H9 (cell line): Measurements from ENCODE around the gene GRID2. TPM values are rescaled to one million over a fixed set of nuclear protein-coding genes. Genes with fewer than 3 reads are reported as not detected.

Source experiments
- DNase-seq: peaks from one replicate; pipeline ENCODE4 v3.0.0-alpha.2; 2017
- H2AFZ ChIP-seq: one replicate; pipeline ENCODE4 v1.6.1; 2013; ENCODE audit warnings: mild to moderate bottlenecking, low read length, control low read depth, moderate library complexity
- H2AK5ac ChIP-seq: 2 replicates; pipeline ENCODE4 v1.6.1; 2013; ENCODE audit warnings: low read length, control low read depth, mixed read lengths; ENCODE audit not compliant: insufficient read length
- H2BK120ac ChIP-seq: one replicate; pipeline ENCODE4 v1.6.1; 2013; ENCODE audit warnings: low read depth, mild to moderate bottlenecking, low read length, control low read depth, inconsistent platforms; ENCODE audit not compliant: poor library complexity, severe bottlenecking
- H2BK12ac ChIP-seq: 2 replicates; pipeline ENCODE4 v1.6.1; 2013; ENCODE audit warnings: low read length, control low read depth, mixed read lengths, low read depth; ENCODE audit not compliant: insufficient read length
- H2BK15ac ChIP-seq: 2 replicates; pipeline ENCODE4 v1.6.1; 2013; ENCODE audit warnings: low read depth, low read length, control low read depth
- H2BK20ac ChIP-seq: one replicate; pipeline ENCODE4 v1.6.1; 2013; ENCODE audit warnings: low read depth, mild to moderate bottlenecking, low read length, control low read depth, inconsistent platforms; ENCODE audit not compliant: poor library complexity, severe bottlenecking
- H2BK5ac ChIP-seq: 2 replicates; pipeline ENCODE4 v1.6.1; 2013; ENCODE audit warnings: low read length, control low read depth, mixed read lengths; ENCODE audit not compliant: insufficient read length
- H3K14ac ChIP-seq: 2 replicates; pipeline ENCODE4 v1.6.1; 2013; ENCODE audit warnings: low read length, control low read depth; ENCODE audit not compliant: insufficient read depth
- H3K18ac ChIP-seq: 2 replicates; pipeline ENCODE4 v1.6.1; 2013; ENCODE audit warnings: low read depth, mild to moderate bottlenecking, mixed read lengths, low read length, control low read depth; ENCODE audit not compliant: insufficient read length
- H3K23ac ChIP-seq: 2 replicates; pipeline ENCODE4 v1.6.1; 2013; ENCODE audit warnings: low read length, control low read depth, mixed read lengths, low read depth; ENCODE audit not compliant: insufficient read length
- H3K23me2 ChIP-seq: 2 replicates; pipeline ENCODE4 v1.6.1; 2013; ENCODE audit warnings: low read depth, mild to moderate bottlenecking, mixed read lengths, low read length, control low read depth; ENCODE audit not compliant: insufficient read length, poor library complexity, severe bottlenecking
- H3K27ac ChIP-seq: 2 replicates; pipeline ENCODE4 v1.5.1; 2013; ENCODE audit warnings: low read length, control low read depth, mixed read lengths, low read depth; ENCODE audit not compliant: insufficient read length
- H3K27me3 ChIP-seq: 2 replicates; pipeline ENCODE4 v1.6.1; 2013; ENCODE audit warnings: low read length, control low read depth, inconsistent platforms; ENCODE audit not compliant: insufficient read depth
- H3K4ac ChIP-seq: 2 replicates; pipeline ENCODE4 v1.6.1; 2013; ENCODE audit warnings: low read depth, mild to moderate bottlenecking, control low read depth, inconsistent platforms, low read length, moderate library complexity
- H3K4me1 ChIP-seq: 2 replicates; pipeline ENCODE4 v1.6.1; 2013; ENCODE audit warnings: low read length, control low read depth, inconsistent platforms; ENCODE audit not compliant: insufficient read depth
- H3K4me2 ChIP-seq: 2 replicates; pipeline ENCODE4 v1.6.1; 2013; ENCODE audit warnings: low read length, control low read depth, mixed read lengths; ENCODE audit not compliant: insufficient read length, insufficient read depth
- H3K56ac ChIP-seq: 2 replicates; pipeline ENCODE4 v1.6.1; 2013; ENCODE audit warnings: low read depth, mild to moderate bottlenecking, mixed read lengths, low read length, control low read depth; ENCODE audit not compliant: insufficient read length
- H3K79me1 ChIP-seq: 2 replicates; pipeline ENCODE4 v1.6.1; 2013; ENCODE audit warnings: low read depth, mild to moderate bottlenecking, moderate library complexity, low read length, control low read depth, inconsistent platforms; ENCODE audit not compliant: insufficient read depth, poor library complexity, severe bottlenecking
- H3K79me2 ChIP-seq: 2 replicates; pipeline ENCODE4 v1.6.1; 2013; ENCODE audit warnings: low read length, control low read depth, inconsistent platforms; ENCODE audit not compliant: insufficient read depth
- H3K9ac ChIP-seq: 2 replicates; pipeline ENCODE4 v1.6.1; 2013; ENCODE audit warnings: low read length, control low read depth, mixed read lengths; ENCODE audit not compliant: insufficient read length; ENCODE audit errors: extremely low read depth
- H3K9me3 ChIP-seq: one replicate; pipeline ENCODE4 v1.6.1; 2013; ENCODE audit warnings: low read depth, low read length, inconsistent platforms; ENCODE audit not compliant: control insufficient read depth
- H3T11ph ChIP-seq: one replicate; pipeline ENCODE4 v1.6.1; 2013; ENCODE audit warnings: mild to moderate bottlenecking, low read length, control low read depth, inconsistent platforms
- H4K20me1 ChIP-seq: one replicate; pipeline ENCODE4 v1.6.1; 2013; ENCODE audit not compliant: control insufficient read depth, insufficient read length, insufficient read depth
- H4K5ac ChIP-seq: 2 replicates; pipeline ENCODE4 v1.6.1; 2013; ENCODE audit warnings: low read depth, mild to moderate bottlenecking, mixed read lengths, low read length, control low read depth; ENCODE audit not compliant: insufficient read length
- H4K8ac ChIP-seq: replicated peaks from 2 replicates; pipeline ENCODE4 v1.6.1; 2013; ENCODE audit warnings: low read length, control low read depth, mixed read lengths, low read depth; ENCODE audit not compliant: insufficient read length
- H4K91ac ChIP-seq: 2 replicates; pipeline ENCODE4 v1.6.1; 2013; ENCODE audit warnings: low read depth, mild to moderate bottlenecking, moderate library complexity, mixed read lengths, low read length, control low read depth; ENCODE audit not compliant: insufficient read length
- H3K27ac Mint-ChIP-seq, 3 experiments: 2 replicates in 2 of 3; 3 replicates in 1 of 3; pipeline ENCODE4 v1.8.0; 2020 to 2021; ENCODE audit warnings: mixed read lengths in 3 of 3, mild to moderate bottlenecking in 1 of 3, moderate library complexity in 1 of 3
- H3K27me3 Mint-ChIP-seq: 2 replicates; pipeline ENCODE4 v1.8.0; 2021; ENCODE audit warnings: low read depth, mild to moderate bottlenecking, moderate library complexity, mixed read lengths
- H3K36me3 Mint-ChIP-seq, 3 experiments: 2 replicates in 2 of 3; 3 replicates in 1 of 3; pipeline ENCODE4 v1.8.0; 2020 to 2021; ENCODE audit warnings: low read depth in 3 of 3, mixed read lengths in 3 of 3; ENCODE audit not compliant: insufficient read depth in 1 of 3
- H3K4me1 Mint-ChIP-seq, 2 experiments: 2 replicates each; pipeline ENCODE4 v1.8.0; 2020; ENCODE audit warnings: mixed read lengths in 2 of 2
- H3K4me3 Mint-ChIP-seq, 2 experiments: 2 replicates in 1 of 2; 3 replicates in 1 of 2; pipeline ENCODE4 v1.8.0; 2020 to 2021; ENCODE audit warnings: mild to moderate bottlenecking in 2 of 2, mixed read lengths in 2 of 2, moderate library complexity in 1 of 2
- H3K9me3 Mint-ChIP-seq, 2 experiments: 2 replicates in 1 of 2; 3 replicates in 1 of 2; pipeline ENCODE4 v1.8.0; 2020; ENCODE audit warnings: mild to moderate bottlenecking in 2 of 2, mixed read lengths in 2 of 2, moderate library complexity in 1 of 2
- WGBS: extraction: QIAGEN DNeasy Blood & Tissue Kit; methylation state at CpG from one replicate; pipeline ENCODE4 v1.1.7; 2013; ENCODE audit warnings: missing lambda C conversion rate, low lambda C conversion rate, mixed read lengths; ENCODE audit not compliant: insufficient read length; ENCODE audit errors: extremely low coverage; 5-methylcytosine and 5-hydroxymethylcytosine counted together
- total RNA-seq: library from RNA; stranded (reverse); gene quantifications from 2 replicates; pipeline ENCODE4 v1.2.1, GENCODE V29; 2021
- TF ChIP-seq, protein P1 (sequence below): fragments of 200-600 bp; sonication (generic); conservative IDR thresholded peaks from 3 replicates; pipeline ENCODE4 v1.8.0; 2021; ENCODE audit warnings: antibody characterized with exemption, mild to moderate bottlenecking

The GRID2 gene
- total RNA-seq, 1 experiment from 2014 or later: 21.8 TPM

DNA sequence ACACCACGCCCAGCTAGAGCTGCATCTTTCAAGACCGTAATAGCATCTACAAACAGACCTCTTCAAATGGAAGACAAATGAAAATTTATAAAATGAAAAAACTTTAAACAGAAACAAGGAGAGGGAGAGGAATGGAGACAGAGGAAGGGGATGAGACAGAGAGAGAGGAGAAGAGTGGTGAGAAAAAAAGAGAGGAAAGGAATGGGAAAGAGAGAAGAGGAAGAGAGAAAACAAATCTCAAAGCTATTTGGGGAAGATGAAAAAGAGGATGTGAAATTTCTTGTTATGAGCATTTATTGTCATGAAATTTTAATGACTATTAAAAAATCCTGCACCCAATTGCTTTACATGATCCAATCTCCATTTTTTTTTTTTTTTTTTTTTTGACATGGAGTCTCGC, 726.9 kb downstream of the GRID2 start:
- Histone ChIP-seq H3T11ph (no peak overlapping the region), H2AFZ (no peak overlapping the region), H4K91ac (no peak overlapping the region), H3K4me1 (no peaks in the 10 kb centered on the region), H3K9ac (no peak overlapping the region), H3K79me2 (no peaks in the 10 kb centered on the region), H2BK15ac (no peak overlapping the region), H2BK12ac (no peak overlapping the region), H4K20me1 (no peaks in the 10 kb centered on the region), H2BK20ac (no peak overlapping the region), H3K56ac (no peak overlapping the region), H3K14ac (no peak overlapping the region), H3K79me1 (no peaks in the 10 kb centered on the region), H4K8ac (no peak overlapping the region), H3K27me3 (no peaks in the 10 kb centered on the region), H3K18ac (no peak overlapping the region), H3K9me3 (no peaks in the 10 kb centered on the region), H4K5ac (no peak overlapping the region), H3K27ac (no peak overlapping the region), H3K4me2 (no peak overlapping the region), H3K23ac (no peak overlapping the region), H3K4ac (no peak overlapping the region), H2AK5ac (no peak overlapping the region), H2BK120ac (no peak overlapping the region), H2BK5ac (no peak overlapping the region), H3K23me2 (no peaks in the 10 kb centered on the region)
- no CpG with 5 or more reads among the region's 3 CpGs for WGBS
- H3K36me3 Mint-ChIP-seq: peaks cover 0 to 8% (median 3%) of the 10 kb centered on the region in 3 experiments; a peak in 3 of 7 replicates
- peak overlapping the region in 2 of 3 experiments; percentile 20 to 23; a peak in 1 of 7 replicates for H3K27ac Mint-ChIP-seq
- H3K9me3 Mint-ChIP-seq: no peaks in the 10 kb centered on the region; a peak in 1 of 5 replicates
- peaks cover 0 to 4% of the 10 kb centered on the region in 2 experiments; a peak in 1 of 4 replicates for H3K4me1 Mint-ChIP-seq
- TF ChIP-seq, protein P1, sequence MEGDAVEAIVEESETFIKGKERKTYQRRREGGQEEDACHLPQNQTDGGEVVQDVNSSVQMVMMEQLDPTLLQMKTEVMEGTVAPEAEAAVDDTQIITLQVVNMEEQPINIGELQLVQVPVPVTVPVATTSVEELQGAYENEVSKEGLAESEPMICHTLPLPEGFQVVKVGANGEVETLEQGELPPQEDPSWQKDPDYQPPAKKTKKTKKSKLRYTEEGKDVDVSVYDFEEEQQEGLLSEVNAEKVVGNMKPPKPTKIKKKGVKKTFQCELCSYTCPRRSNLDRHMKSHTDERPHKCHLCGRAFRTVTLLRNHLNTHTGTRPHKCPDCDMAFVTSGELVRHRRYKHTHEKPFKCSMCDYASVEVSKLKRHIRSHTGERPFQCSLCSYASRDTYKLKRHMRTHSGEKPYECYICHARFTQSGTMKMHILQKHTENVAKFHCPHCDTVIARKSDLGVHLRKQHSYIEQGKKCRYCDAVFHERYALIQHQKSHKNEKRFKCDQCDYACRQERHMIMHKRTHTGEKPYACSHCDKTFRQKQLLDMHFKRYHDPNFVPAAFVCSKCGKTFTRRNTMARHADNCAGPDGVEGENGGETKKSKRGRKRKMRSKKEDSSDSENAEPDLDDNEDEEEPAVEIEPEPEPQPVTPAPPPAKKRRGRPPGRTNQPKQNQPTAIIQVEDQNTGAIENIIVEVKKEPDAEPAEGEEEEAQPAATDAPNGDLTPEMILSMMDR: no peak
- no peak for DNase-seq
- H3K4me3 Mint-ChIP-seq: no peak overlapping the region
- H3K27me3 Mint-ChIP-seq: no peaks in the 10 kb centered on the region
